GM12874 (cell line): Measurements from ENCODE around the gene FMNL2.
A peak's percentile ranks its signal among the peaks of the same experiment; 100 is the strongest.

Experiments used
- CTCF ChIP-seq: IDR thresholded peaks from 2 replicates; pipeline ENCODE4 v1.5.1; 2011; ENCODE audit warnings: low read depth, mild to moderate bottlenecking, control low read depth, low read length, moderate library complexity; ENCODE audit not compliant: insufficient read depth

Gene FMNL2

DNA sequence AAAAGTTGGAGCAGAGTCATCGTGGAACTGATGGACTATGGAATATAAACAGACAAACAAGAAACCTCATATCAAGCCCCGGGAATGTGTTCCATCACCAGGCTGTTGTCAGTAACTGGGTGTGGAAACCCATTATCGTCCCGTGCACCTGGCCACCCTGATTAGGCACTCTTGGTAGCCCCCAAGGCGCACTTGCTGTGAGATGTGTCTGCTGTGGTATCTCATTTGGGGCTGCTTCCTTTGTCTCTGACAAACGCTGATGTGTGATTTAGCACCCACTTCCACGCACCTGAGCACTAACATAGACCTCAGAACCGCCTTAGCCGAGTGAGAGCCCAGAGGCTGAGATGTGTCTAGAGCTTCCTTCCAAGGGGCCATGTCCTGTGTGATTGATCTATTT lies 286.0 kb downstream of the FMNL2 start:
- no peak for TF ChIP-seq CTCF

- no peak for TF ChIP-seq CTCF
Measured at GRCh38 chr2:152622219-152622618, 287.2 kb downstream of the FMNL2 start.

- TF ChIP-seq CTCF: no peak
Measured at GRCh38 chr2:152623076-152623740, 288.2 kb downstream of the FMNL2 start.

GRCh38 chr2:152623775-152624174 lies 288.8 kb downstream of the FMNL2 start:
- TF ChIP-seq CTCF: no peak

DNA sequence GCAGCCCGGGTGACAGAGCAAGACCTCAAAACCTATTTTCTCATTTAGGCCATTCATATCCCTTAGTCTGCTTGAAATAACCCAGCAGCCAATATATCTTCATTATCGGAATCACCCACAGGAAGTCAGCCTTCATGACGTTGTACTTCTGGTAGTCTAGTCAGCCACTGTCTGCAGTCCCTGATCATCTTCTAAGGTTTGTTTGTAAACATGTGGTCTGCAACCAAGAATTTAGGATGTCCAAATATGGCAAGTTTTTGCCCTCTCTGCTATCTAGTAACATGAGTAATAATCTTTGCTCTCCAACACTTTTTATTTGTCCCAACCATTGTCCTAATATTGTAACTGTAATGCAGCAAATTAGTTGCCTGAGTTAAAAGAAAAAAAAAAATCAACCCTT lies 289.8 kb downstream of the FMNL2 start:
- TF ChIP-seq CTCF: no peak

DNA sequence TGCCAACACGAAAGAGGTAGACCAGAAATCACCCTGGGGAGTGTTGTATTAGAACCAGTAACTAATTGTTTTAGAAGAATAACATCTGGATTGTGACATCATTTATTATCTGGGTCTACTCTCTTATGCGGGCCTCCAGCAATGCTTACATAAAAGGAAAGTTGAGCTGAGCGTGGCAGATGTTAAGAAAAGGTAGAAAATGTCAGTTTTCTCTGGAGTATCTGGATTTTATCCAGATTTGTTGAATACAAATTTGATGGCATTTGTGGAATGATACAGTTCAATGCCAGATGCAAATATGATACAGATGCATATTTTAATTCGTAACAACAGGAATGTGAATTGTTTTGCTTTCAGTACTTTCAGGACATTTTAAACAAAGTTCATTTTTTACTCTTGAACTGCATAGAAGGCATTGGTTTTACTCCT lies 292.0 kb downstream of the FMNL2 start:
- TF ChIP-seq CTCF: no peak

DNA sequence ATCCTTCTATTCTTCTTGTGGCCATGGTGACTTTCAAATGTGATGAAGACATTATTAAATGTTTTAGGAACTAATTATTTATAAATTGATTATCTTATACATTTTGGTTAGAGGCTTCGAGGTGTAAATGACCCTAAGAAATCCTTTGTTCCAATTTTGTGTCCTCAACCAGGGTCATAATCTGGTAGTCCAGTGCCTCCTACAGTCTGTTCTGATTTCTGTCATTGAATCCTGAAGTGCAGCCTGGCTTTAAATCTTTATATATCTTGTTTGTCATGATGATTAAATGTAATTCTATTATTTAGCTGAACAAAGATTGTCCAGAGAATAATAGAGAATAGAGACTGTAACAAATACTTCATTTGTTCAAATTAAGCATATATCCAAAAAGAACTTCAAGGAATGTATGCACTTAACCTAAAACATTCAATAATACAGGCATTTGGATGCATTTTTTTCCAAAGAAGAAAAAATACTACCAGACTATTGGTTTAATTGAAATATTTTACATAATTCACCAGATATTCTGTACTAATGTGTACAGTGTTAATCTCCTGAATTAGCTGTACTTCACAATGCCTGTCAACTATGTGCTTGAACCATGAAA lies 292.5 kb downstream of the FMNL2 start:
- peak; percentile 29 for TF ChIP-seq CTCF

- no peak for TF ChIP-seq CTCF
Measured at GRCh38 chr2:152629202-152629601, 294.2 kb downstream of the FMNL2 start.
